Measurements from ENCODE around the gene CACNA1C.

- no peak for TF ChIP-seq RCOR1 (IDR thresholded peaks at IDR 0.05; ENCODE audit: insufficient replicate concordance, low read length)
- TF ChIP-seq, protein P1, sequence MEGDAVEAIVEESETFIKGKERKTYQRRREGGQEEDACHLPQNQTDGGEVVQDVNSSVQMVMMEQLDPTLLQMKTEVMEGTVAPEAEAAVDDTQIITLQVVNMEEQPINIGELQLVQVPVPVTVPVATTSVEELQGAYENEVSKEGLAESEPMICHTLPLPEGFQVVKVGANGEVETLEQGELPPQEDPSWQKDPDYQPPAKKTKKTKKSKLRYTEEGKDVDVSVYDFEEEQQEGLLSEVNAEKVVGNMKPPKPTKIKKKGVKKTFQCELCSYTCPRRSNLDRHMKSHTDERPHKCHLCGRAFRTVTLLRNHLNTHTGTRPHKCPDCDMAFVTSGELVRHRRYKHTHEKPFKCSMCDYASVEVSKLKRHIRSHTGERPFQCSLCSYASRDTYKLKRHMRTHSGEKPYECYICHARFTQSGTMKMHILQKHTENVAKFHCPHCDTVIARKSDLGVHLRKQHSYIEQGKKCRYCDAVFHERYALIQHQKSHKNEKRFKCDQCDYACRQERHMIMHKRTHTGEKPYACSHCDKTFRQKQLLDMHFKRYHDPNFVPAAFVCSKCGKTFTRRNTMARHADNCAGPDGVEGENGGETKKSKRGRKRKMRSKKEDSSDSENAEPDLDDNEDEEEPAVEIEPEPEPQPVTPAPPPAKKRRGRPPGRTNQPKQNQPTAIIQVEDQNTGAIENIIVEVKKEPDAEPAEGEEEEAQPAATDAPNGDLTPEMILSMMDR (conservative IDR thresholded peaks at IDR 0.05; ENCODE audit: low read depth, low read length), result no peak
- no peak for TF ChIP-seq SMC3 (IDR thresholded peaks at IDR 0.05; ENCODE audit: low read depth, low read length)
- no peak for TF ChIP-seq POLR2A (IDR thresholded peaks at IDR 0.05; ENCODE audit: low read depth, low read length)
- TF ChIP-seq CEBPB (IDR thresholded peaks at IDR 0.05; ENCODE audit: low read depth, low read length), result no peak
- TF ChIP-seq USF2 (IDR thresholded peaks at IDR 0.05; ENCODE audit: low read depth, low read length), result no peak
- TF ChIP-seq FOS (IDR thresholded peaks at IDR 0.05; ENCODE audit: low read depth, low read length), result no peak
- TF ChIP-seq BHLHE40 (IDR thresholded peaks at IDR 0.05; ENCODE audit: low read depth, low read length), result no peak
- no peak for TF ChIP-seq ELK1 (IDR thresholded peaks at IDR 0.05; ENCODE audit: borderline replicate concordance, low read depth, low read length)
- TF ChIP-seq MXI1 (IDR thresholded peaks at IDR 0.05; ENCODE audit: borderline replicate concordance, low read depth, low read length), result no peak
- no peak for TF ChIP-seq MAZ (IDR thresholded peaks at IDR 0.05; ENCODE audit: borderline replicate concordance, low read depth, low read length)
Observed at GRCh38 chr12:2609020-2609419, 556.2 kb downstream of the CACNA1C start.

Data from IMR-90 (cell line).